IMR-90 (cell line): ENCODE data around the gene SHISA6. TPM values are rescaled to one million over a fixed set of nuclear protein-coding genes. Genes with fewer than 3 reads are reported as not detected.

Source experiments
- ATAC-seq: fragments of 200-7000 bp; cut with Tn5 transposase; 2 replicates; pipeline ENCODE4 v1.9.1; 2020; ENCODE audit warnings: low read depth, mild to moderate bottlenecking, moderate library complexity
- BruUV-seq: library from RNA; stranded (reverse); fragments of 400-500 nt; replicated peaks from 2 replicates; lab custom pipeline; 2021; lab: Mats Ljungman, UMichigan
- CTCF ChIA-PET: fragments of 300-600 bp; formaldehyde crosslinking; extraction: SDS; loops from one replicate; lab custom pipeline; 2021; ENCODE audit warnings: antibody characterized with exemption; lab: Yijun Ruan, JAX
- POLR2A ChIA-PET: fragments of 300-600 bp; sonication (Branson Sonifier 250); formaldehyde crosslinking; loops from one replicate; lab custom pipeline; 2022; ENCODE audit warnings: antibody characterized with exemption; ENCODE audit not compliant: unreplicated experiment; lab: Charles Lee
- DNase-seq: peaks from one replicate; pipeline ENCODE4 v3.0.0; 2013
- H2AFZ ChIP-seq: replicated peaks from 2 replicates; pipeline ENCODE3; 2013; ENCODE audit warnings: low read length, mild to moderate bottlenecking; ENCODE audit not compliant: poor library complexity
- H2AK5ac ChIP-seq: 2 replicates; pipeline ENCODE4 v1.6.1; 2013; ENCODE audit warnings: low read depth, low read length, inconsistent platforms
- H2AK9ac ChIP-seq: replicated peaks from 2 replicates; pipeline ENCODE3; 2013; ENCODE audit warnings: mild to moderate bottlenecking, low read depth, low read length, moderate library complexity; ENCODE audit not compliant: poor library complexity
- H2BK120ac ChIP-seq: 2 replicates; pipeline ENCODE4 v1.6.1; 2013; ENCODE audit warnings: low read depth, low read length, inconsistent platforms
- H2BK15ac ChIP-seq: 3 replicates; pipeline ENCODE4 v1.6.1; 2013; ENCODE audit warnings: low read depth, low read length, inconsistent platforms
- H2BK20ac ChIP-seq: 2 replicates; pipeline ENCODE4 v1.6.1; 2013; ENCODE audit warnings: low read depth, mild to moderate bottlenecking, inconsistent platforms, low read length, moderate library complexity
- H2BK5ac ChIP-seq: 2 replicates; pipeline ENCODE4 v1.6.1; 2013; ENCODE audit warnings: mild to moderate bottlenecking, low read depth, low read length, inconsistent platforms; ENCODE audit not compliant: poor library complexity, severe bottlenecking
- H3K14ac ChIP-seq: replicated peaks from 2 replicates; pipeline ENCODE4 v1.6.1; 2013; ENCODE audit warnings: low read depth, low read length, inconsistent platforms
- H3K18ac ChIP-seq: 2 replicates; pipeline ENCODE4 v1.6.1; 2013; ENCODE audit warnings: low read depth, low read length, control low read depth
- H3K23ac ChIP-seq: 2 replicates; pipeline ENCODE4 v1.6.1; 2013; ENCODE audit warnings: low read depth, low read length, inconsistent platforms
- H3K27ac ChIP-seq: 2 replicates; pipeline ENCODE4 v1.5.1; 2013; ENCODE audit warnings: mild to moderate bottlenecking, control low read depth, low read length; ENCODE audit not compliant: insufficient read depth
- H3K27me3 ChIP-seq: 2 replicates; pipeline ENCODE4 v1.6.1; 2013; ENCODE audit warnings: low read length; ENCODE audit not compliant: control insufficient read depth, insufficient read depth
- H3K36me3 ChIP-seq: 2 replicates; pipeline ENCODE4 v1.6.1; 2013; ENCODE audit warnings: low read length, mixed read lengths; ENCODE audit not compliant: control insufficient read depth, insufficient read depth
- H3K4ac ChIP-seq: 2 replicates; pipeline ENCODE4 v1.6.1; 2013; ENCODE audit warnings: low read depth, low read length, inconsistent platforms
- H3K4me1 ChIP-seq: 2 replicates; pipeline ENCODE4 v1.6.1; 2013; ENCODE audit warnings: low read length, mixed read lengths; ENCODE audit not compliant: control insufficient read depth, insufficient read depth
- H3K4me2 ChIP-seq: 2 replicates; pipeline ENCODE4 v1.6.1; 2013; ENCODE audit warnings: low read depth, mild to moderate bottlenecking, control low read depth, low read length, moderate library complexity
- H3K4me3 ChIP-seq: 2 replicates; pipeline ENCODE4 v1.5.1; 2013; ENCODE audit warnings: low read depth, mild to moderate bottlenecking, control low read depth, low read length, moderate library complexity; ENCODE audit not compliant: insufficient read depth
- H3K56ac ChIP-seq: 2 replicates; pipeline ENCODE4 v1.6.1; 2013; ENCODE audit warnings: low read length, inconsistent platforms; ENCODE audit not compliant: insufficient read depth; ENCODE audit errors: extremely low read depth
- H3K79me1 ChIP-seq, 2 experiments: 2 replicates each; pipeline ENCODE4 v1.6.1; 2013; ENCODE audit warnings: low read length in 2 of 2, inconsistent platforms in 1 of 2, low read depth in 1 of 2
- H3K9ac ChIP-seq: 2 replicates; pipeline ENCODE4 v1.6.1; 2013; ENCODE audit warnings: low read depth, low read length, control low read depth
- H3K9me1 ChIP-seq: 2 replicates; pipeline ENCODE4 v1.6.1; 2013; ENCODE audit warnings: low read length, inconsistent platforms; ENCODE audit not compliant: insufficient read depth
- H3K9me3 ChIP-seq: 2 replicates; pipeline ENCODE4 v1.6.1; 2013; ENCODE audit warnings: low read length; ENCODE audit not compliant: control insufficient read depth, insufficient read depth
- H4K20me1 ChIP-seq: 2 replicates; pipeline ENCODE4 v1.6.1; 2013; ENCODE audit warnings: low read length, inconsistent platforms; ENCODE audit not compliant: insufficient read depth
- H4K5ac ChIP-seq: 2 replicates; pipeline ENCODE4 v1.6.1; 2013; ENCODE audit warnings: mild to moderate bottlenecking, low read depth, low read length, control low read depth
- H4K8ac ChIP-seq, 2 experiments: 2 replicates each; pipeline ENCODE4 v1.6.1; 2013; ENCODE audit warnings: low read depth in 2 of 2, low read length in 2 of 2, control low read depth in 1 of 2, inconsistent platforms in 1 of 2
- H4K91ac ChIP-seq: 2 replicates; pipeline ENCODE4 v1.6.1; 2013; ENCODE audit warnings: low read depth, low read length, inconsistent platforms; ENCODE audit not compliant: insufficient read depth
- CTCF ChIP-seq: conservative IDR thresholded peaks from 2 replicates; pipeline ENCODE4 v1.5.1; 2012; ENCODE audit warnings: mild to moderate bottlenecking, low read depth, low read length, improper control_type of control experiment
- FOS ChIP-seq: fragments of 150-350 bp; IDR thresholded peaks from 2 replicates; pipeline ENCODE4 v1.6.1; 2016; ENCODE audit warnings: low read depth, low read length
- RAD21 ChIP-seq: IDR thresholded peaks from 2 replicates; pipeline ENCODE4 v1.6.1; 2012; ENCODE audit warnings: low read length, improper control_type of control experiment
- WGBS, 2 experiments: methylation state at CpG; one replicate each; pipeline versions ENCODE4 v1.1.5 to v1.1.7; 2013; ENCODE audit warnings: missing lambda C conversion rate in 2 of 2; ENCODE audit not compliant: insufficient read length in 1 of 2; ENCODE audit errors: extremely low coverage in 2 of 2; 5-methylcytosine and 5-hydroxymethylcytosine counted together
- dilution Hi-C: fragments of 300-500 bp; cut with HindIII; formaldehyde crosslinking; loops from one replicate; pipeline ENCODE4 v1.14.3; 2018; ENCODE audit warnings: low sequenced_read_pairs; ENCODE audit not compliant: unreplicated experiment
- in situ Hi-C: fragments of 300-500 bp; cut with MboI; formaldehyde crosslinking; loops from 3 replicates; pipeline ENCODE4 v1.14.3; 2019; ENCODE audit warnings: low sequenced_read_pairs, inconsistent platforms, mixed read lengths
- intact Hi-C: fragments of 100-400 bp; cut with micrococcal nuclease; formaldehyde crosslinking; loops from 2 replicates; pipeline ENCODE4 v1.10.0; 2022
- polyA plus RNA-seq, 3 experiments: library from polyadenylated mRNA; depleted of rRNA; stranded (reverse); fragments of >200 nt; gene quantifications; 2 replicates each; pipeline ENCODE4 v1.2.3, GENCODE V29; 2012; ENCODE audit warnings: low replicate concordance in 1 of 3
- total RNA-seq: library from RNA; depleted of rRNA; stranded (reverse); fragments of >200 nt; gene quantifications from 2 replicates; pipeline ENCODE4 v1.2.3, GENCODE V29; 2012

The SHISA6 gene
- total and polyA plus RNA-seq, 2 of the 4 experiments (the other 2 are of a cell fraction), result not detected

- Histone ChIP-seq H3K23ac (no peak overlapping the region), H3K56ac (no peak overlapping the region), H2AK5ac (no peak overlapping the region), H3K14ac (no peak overlapping the region), H3K9me1 (no peaks in the 10 kb centered on the region), H3K4me2 (no peak overlapping the region), H3K4me1 (no peaks in the 10 kb centered on the region), H4K20me1 (no peaks in the 10 kb centered on the region), H2BK120ac (no peak overlapping the region), H3K27me3 (no peaks in the 10 kb centered on the region), H3K27ac (no peak overlapping the region), H3K9me3 (peaks cover 36% of the 10 kb centered on the region), H3K4ac (no peak overlapping the region), H2AFZ (no peak overlapping the region), H2BK5ac (no peak overlapping the region), H3K79me1 (no peaks in the 10 kb centered on the region), H4K8ac (no peak overlapping the region), H4K91ac (no peak overlapping the region), H3K9ac (no peak overlapping the region), H3K36me3 (no peaks in the 10 kb centered on the region), H3K4me3 (no peak overlapping the region), H2BK20ac (no peak overlapping the region), H4K5ac (no peak overlapping the region), H2AK9ac (no peak overlapping the region), H2BK15ac (no peak overlapping the region), H3K18ac (no peak overlapping the region)
- dilution Hi-C loops, result no loop called here
- intact Hi-C loops, result no loop called here
- ATAC-seq, result no peak
- TF ChIP-seq FOS (no peak), RAD21 (no peak), CTCF (no peak)
- POLR2A ChIA-PET, result no interaction called here
- BruUV-seq, result no TSS peak
- CTCF ChIA-PET, result no interaction called here
- in situ Hi-C loops, result no loop called here
- DNase-seq, result no peak
- no CpG with 5 or more reads among the region's 3 CpGs for WGBS, 2 experiments
Observed at GRCh38 chr17:11309033-11309432, 68.0 kb downstream of the SHISA6 start.
